Dermis lymphatic vessel endothelial cell (primary cell): ENCODE results near the gene ZFP1. TPM values are rescaled to one million over a fixed set of nuclear protein-coding genes. Genes with fewer than 3 reads are reported as not detected.

Experiments used
- total RNA-seq: library from RNA; depleted of rRNA; stranded (reverse); fragments of >200 nt; gene quantifications from 2 replicates; pipeline ENCODE4 v1.2.1, GENCODE V29; 2014

ZFP1 gene
- 9.0 and 10.0 TPM in 2 replicates for total RNA-seq

DNA sequence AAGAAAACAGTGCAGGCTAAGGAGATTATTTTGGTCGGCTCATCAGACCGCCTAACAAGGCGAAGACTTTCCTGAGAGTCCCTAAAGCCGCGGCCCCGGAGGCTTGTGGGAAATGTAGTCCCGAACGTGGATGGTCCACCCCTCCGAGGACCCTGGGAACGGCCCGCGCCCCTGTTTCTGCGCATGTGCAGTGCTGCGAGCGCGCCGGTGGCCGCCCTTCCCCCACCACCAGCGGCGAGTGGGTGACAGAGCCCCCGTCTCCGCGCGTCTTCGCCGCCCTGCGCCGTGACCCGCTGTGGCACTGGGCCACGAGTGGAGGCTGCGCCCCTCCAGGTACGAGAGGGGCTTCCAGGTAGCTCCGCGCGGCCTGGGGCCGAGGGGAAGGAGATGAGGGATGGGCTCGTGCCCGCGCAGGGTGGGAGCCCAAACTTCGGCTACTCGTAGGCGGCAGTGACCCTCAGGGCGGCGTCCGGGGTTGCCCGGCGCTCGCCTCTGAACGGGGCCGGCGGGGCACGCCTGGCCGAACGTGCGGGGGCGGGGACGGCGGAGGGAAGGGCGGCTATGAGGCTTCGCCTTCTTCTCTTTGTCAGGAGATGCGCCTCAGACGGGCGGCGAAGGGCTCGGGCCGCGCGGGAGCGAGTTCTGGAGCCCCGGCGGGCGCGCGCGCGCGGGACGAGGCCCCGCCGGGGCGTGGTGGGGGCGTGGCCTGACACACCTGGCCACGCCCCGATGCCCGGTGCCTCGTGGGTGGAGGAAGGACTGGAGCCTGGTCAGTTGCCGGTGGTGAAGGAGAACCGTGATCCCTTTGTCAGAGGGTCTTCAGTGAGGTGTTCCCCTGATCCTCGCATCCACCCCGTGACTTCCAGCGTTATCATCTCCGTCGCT lies at the start of gene ZFP1:
Gene ZFP1 (plus strand): TSS at position 214 of the 885 bp plus-strand sequence. CDS start 4,428 bp downstream, outside the sequence.

DNA sequence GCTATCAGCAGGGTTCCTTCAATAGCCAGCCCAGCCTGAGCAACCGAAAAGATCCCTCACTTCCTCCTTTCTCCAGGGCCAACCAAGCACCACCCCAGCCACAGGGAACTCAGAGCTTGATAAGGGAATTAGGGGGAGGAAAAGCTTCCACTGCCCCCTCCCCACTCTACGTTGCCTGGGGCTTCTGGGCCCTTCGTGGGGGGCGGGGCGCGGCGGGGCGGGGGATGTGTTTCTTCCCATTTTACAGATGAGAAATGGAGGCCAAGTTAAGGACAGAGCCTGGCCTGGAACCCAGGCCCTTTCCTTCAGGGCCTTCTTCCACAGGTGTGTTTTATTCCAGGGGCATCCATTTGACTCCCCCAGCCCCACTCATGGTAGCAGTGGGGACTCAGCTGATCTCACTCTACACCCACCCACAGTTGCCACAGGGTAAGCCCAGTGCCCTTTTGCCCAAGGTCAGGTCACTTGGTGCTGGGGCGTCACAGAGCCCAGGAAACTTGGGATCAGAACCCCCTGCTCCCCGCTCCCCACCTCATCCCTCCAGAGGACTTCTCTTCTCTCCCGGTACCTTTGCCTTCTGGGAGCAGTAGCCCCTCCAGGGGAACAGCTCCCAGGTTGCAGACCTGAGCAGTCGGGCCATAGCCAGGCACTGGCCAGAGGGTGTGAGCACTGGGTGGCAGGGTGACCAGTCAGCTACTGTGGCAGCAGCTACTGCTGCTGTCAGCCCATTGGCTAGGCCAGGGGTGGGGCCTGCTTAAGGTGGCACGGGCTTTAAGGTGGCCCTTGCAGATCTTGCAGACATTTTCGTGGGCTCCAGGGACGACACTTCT lies 32.0 kb upstream of the ZFP1 start, which contains the start of gene LDHD:
Gene LDHD (minus strand): TSS at position 700 of the 830 bp plus-strand sequence. CDS start 60 bp downstream, at position 640.

DNA sequence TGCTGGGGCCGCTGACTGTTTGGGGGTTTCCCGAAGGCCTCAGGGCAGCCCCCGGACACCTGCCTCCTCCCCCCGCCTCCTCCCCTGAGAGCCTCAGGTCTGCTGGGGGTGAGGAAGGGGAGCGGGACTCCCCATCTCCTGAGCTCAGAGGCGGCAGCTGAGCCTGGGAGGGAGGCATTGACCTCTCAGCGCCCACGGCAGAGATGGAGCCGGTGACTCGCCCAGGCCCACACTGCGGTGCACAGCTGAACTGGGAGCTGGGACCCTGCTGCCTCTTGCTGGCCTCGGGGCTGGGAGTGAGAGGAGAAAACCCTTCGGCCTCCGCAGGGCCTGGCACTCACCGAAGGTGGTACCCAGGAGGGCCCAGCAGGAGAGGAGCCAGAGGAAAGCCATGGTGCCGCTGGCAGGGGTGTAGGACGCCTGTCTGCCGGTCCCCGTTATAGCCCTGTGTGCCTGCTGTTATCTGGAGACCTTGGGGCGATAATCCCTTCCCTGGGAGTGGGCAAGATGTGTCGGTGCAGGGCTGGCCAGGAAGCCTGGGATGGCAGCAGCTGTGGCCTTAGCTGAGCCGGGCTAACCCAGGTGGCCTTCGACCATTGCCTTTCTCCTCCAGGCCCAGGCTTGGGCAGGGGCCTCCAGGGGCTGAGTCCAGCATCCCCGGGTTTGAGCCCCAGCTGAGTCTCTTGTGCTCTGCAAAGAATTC lies 58.6 kb downstream of the ZFP1 start, which contains the start of gene CTRB2:
Gene CTRB2 (minus strand): TSS at position 413 of the 703 bp plus-strand sequence. CDS start 20 bp downstream, at position 393.

DNA sequence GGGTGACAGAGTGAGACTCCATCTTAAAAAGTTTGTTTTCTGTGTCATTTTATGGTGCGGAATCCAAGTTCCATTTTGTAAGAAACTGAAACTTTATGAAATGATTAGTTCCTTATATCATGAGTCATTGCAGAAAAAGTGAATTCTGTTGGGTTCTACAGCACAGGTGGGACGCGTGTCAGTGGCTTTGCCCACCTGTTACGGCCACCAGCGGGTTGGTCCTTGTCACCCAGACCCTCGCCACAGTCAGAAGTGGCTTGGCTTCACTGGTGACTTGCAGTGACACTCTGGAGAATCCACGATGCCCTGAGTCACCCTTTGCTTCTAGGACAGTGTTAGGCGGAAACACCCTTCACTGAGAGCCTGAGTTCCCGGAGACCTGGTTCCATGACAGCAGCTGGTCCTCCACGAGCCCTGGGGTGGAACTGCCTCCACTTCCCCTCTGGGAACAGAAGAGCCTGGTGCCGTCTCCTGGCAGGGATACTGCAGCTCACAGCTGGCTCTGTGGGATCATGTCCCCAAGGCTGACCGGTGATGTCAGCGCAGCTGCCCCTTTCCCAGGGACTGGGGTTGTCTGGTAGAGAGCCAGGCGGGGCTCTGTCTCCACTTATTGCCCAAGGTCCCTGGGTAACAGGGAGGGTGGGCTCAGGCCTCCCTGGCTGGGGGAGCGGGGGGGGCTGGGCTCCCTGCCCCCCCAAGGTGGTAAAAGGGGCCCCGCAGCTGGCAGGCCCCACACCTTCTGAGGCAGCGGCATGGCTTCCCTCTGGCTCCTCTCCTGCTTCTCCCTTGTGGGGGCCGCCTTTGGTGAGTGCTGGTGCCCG lies 70.1 kb downstream of the ZFP1 start, which contains the start of gene CTRB1:
Gene CTRB1 (plus strand): TSS at position 733 of the 821 bp plus-strand sequence. CDS start 20 bp downstream, at position 753.

Other genes with a start within 250 kb of the ZFP1 start
- gene WDR59, start 163.4 kb upstream of the ZFP1 start, total RNA-seq, result 11.9 and 13.4 TPM in 2 replicates
- gene ZNRF1, start 149.5 kb upstream of the ZFP1 start, total RNA-seq, result 9.0 and 10.8 TPM in 2 replicates
- gene LDHD, start 31.7 kb upstream of the ZFP1 start, total RNA-seq, result 0.34 and 0.65 TPM in 2 replicates
- not detected in 2 replicates for gene CTRB2, start 58.6 kb downstream of the ZFP1 start, total RNA-seq
- not detected in 2 replicates for gene CTRB1, start 70.5 kb downstream of the ZFP1 start, total RNA-seq
- gene BCAR1, start 103.1 kb downstream of the ZFP1 start, total RNA-seq, result 73.8 and 83.2 TPM in 2 replicates